GM18508 (cell line): ENCODE measurements around the gene SLC22A5.
"Not testable (repeated sequence)": the region's sequence is repeated elsewhere in the genome, so short reads cannot be mapped to it uniquely, and the experiment has no call there.

Source experiments
- ATAC-seq: cut with Tn5 transposase; IDR thresholded peaks from one replicate; pipeline ENCODE4 v1.9.1; 2021; ENCODE audit warnings: moderate number of reproducible peaks; ENCODE audit not compliant: insufficient read depth, unreplicated experiment

SLC22A5 gene

GRCh38 chr5:132410451-132411303 lies 41.2 kb downstream of the SLC22A5 start:
- peak; percentile 42 for ATAC-seq

DNA sequence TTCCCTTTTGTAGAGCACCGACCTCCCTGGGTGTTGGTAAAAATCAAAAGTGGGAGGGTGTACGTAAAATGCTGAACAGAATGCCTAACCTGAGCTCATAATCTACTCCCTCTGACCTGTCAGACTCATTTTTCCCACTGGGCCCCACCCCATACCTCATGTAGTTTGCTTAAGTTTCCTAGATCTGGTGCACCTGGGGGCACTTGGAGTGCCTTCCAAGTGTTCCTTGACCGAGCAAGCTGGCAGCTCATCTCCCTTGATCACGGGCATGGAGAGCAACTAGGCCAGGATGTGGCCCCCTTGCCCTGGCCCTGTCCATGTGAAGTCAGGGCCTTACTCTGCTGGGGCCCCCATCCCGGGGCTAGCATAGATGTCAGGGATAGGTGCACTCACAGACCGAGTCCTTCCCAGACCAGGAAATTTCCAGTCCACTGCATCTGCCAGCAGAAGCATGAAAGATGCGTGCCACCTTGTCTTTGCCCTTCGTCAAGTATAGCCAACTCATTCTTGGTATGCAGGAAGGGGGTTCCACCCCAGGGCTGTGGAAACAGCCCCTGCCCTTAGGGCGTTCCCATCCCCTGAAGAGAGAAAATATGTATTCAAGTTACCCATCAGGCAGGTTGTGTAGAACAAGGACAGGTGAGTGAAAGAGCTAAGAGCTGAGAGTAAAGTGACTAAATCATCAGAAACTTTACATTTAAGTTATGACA lies 41.9 kb downstream of the SLC22A5 start:
- ATAC-seq: peak; percentile 5

DNA sequence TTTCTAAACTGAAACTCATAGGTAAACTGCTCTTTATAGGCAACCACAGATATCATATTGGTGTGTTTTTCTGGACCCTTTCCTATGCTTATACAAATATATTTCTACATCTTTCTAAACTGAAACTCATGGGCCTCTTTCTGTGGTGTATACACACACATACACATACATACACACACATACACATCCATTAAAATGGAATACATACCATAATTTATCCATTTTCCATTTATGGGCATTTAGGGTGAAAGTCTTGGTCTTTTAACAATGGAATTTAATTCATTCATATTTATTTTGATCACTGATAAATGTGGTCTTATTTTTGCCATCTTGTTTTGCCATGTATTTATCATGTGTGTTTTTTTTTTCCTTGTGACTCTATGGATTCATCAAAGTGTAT lies 44.1 kb downstream of the SLC22A5 start:
- no peak for ATAC-seq

- ATAC-seq: no peak
Observed at GRCh38 chr5:132414634-132415378, 45.3 kb downstream of the SLC22A5 start.

- not testable (repeated sequence) for ATAC-seq
Observed at GRCh38 chr5:132415516-132415915, 46.0 kb downstream of the SLC22A5 start.

GRCh38 chr5:132416306-132417009 lies 46.9 kb downstream of the SLC22A5 start:
- no peak for ATAC-seq

DNA sequence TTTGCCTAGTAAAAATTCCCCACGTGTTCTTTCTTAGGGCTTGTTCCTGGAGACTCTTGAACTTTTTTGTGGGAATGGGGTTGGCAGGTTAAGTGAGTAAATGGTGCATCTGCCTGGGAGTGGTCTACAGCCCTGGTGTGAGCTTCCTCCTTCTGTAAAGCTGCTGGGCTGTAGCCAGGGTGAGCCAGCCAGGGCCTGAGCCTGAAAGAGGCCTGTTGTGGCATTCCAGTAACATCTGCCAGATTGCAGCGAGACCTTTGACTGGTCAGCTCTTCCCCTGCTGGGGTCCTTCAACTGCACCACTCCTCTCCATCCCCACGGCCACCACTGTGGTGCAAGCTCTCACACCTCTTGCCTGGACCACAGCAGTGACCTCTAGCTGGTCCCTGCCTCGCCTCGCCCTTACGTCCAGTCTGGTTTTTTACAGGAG lies 47.5 kb downstream of the SLC22A5 start:
- ATAC-seq: no peak

- no peak for ATAC-seq
Observed at GRCh38 chr5:132417461-132417860, 48.0 kb downstream of the SLC22A5 start.

DNA sequence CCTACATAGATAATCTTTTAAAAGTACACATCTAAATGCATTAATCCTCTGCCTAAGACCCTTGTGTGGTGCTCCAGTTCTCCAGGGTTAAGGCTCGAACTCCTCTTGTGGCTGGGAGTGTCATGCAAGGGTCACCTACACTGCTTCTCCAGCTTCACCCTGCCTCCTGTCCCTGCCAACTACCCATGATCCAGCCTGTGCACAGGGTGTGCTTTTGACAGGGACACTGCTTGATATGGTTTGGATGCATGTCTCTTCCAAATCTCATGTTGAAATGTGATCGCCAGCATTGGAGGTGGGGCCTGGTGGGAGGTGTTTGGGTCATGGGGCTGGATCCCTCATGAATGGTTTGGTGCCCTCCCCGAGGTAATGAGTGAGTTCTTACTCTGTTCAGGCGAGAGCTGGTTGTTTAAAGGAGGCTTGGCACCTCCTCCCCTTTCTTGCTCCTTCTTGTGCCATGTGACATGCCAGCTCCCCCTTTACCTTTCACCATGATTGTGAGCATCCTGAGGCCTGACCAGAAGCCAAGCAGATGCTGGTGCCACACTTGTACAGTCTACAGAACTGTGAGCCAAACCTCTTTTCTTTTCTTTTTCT lies 48.5 kb downstream of the SLC22A5 start:
- no peak for ATAC-seq

DNA sequence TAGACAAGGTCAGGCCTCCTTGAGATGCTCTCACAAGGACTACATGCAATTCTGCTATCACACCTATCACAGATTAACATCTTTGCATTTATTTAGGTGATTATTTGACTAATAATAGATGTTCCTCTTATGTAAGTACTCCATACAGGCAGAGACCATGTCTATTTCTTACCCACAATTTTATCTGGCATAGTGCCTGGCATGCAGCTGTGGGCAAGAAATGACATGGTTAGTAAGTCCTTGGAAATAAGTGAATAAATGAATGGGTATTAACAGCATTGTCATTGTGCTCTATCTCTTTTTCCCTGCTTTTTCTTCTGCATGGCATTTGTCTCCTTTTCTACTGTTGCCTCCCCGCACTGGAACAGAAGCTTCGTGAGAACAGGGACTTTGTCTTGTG lies 49.4 kb downstream of the SLC22A5 start:
- no peak for ATAC-seq

DNA sequence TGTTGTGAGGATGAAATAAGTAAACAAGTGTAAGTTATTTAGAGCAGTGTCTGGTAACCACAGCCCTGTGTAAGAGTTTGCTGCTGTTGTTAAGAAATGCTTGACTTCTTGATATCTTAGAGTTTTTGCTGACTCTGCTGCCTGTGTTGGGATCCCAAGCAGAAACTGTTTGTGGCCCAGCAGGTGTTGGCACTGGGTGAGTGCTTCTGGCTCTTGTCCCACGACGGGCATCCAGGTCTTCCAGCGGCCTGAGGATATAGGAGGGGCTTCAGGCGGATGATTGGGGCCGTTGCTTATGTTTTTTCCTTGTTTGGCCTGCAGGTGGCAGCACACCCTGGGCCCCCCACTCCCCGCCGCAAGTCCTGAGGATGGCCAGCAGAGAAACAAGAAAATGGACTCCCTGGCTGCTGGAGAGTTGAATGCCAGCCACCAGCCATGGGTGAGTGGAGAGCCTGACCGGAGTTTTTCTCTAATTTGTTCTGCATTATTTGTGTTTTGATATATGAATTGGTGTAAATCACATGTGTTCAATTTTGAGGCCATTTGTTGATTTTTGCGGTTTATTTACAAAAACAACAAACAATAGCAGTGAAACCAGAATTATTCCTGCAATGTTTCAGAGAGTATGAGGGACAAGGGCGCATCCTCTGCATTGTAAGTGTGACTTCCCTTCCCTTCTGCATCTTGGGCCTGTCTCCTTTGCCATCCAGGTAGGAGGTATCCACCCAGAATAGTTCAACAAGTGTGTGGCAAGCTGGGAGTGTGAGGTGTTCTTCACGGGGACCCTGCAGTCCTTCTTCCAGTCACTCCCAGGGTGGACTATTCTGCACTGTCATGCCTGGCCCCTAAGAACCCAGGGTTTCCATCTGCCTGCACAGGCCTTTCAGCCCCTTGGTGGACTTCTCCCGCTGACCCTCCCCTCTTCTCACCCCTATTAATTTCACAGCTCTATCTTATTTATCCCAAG lies 50.3 kb downstream of the SLC22A5 start:
- ATAC-seq: no peak

DNA sequence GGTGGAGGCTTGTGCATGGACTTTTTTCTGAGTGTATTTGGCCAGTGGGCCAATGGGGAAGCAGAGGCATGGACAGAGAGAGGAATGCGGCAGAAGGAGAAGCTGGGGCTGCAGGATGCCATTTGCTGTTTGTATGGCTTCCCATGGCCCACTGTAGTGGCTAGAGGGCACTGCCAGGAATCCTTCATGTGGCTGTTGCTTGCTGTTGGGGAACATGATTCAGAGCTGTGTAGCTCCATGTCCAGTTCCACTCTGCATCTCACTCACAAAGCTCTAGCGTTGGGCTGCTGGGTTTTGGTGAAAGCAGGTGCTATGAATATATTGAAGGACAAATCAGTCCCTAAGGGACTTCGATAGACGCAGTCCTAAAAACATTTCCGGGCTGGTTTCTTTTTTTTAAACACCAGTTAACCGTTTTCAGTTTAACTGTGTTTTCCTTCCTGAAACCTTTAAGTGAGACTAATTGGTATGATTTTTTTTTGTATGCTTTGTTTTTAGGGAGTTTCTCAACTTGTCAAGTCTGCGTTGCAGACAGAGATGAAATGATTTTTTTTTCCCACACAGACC lies 51.3 kb downstream of the SLC22A5 start:
- ATAC-seq: peak; percentile 29

- ATAC-seq: no peak
Observed at GRCh38 chr5:132421462-132421861, 52.0 kb downstream of the SLC22A5 start.

DNA sequence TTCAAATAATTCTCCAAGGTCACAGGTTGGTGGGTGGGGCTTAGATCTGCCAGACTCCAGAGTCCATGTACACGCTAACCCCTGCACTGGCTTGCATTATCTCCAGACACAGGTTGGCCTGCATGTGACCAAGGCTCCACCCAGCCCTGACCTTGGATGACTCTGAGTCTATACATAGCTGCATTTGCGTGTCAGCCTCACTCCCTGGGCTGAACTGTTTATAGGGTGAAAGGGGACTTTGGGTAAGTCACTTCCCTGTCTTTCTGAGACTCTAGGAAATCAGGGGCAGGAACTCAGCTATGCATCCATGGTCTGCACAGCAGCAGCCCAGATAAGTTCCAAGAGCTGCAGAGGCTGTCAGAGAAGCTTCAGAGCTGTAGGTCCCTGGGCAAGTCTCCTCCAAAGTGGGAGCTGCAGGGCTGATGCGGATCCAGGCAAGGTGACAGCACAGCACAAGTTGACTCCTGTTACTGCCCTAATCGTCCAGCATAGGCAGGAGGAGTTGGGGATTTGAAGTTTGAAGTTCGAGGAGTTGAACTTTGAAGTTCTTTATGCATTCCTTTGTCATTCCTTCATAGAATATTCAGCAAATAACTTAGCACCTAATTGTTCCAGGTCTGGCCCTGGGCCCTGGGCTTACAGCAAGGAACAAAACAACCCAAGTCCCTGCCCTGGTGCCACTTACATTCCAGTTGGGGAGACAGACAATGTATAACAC lies 53.4 kb downstream of the SLC22A5 start:
- ATAC-seq: no peak

- ATAC-seq: no peak
Observed at GRCh38 chr5:132423438-132423898, 54.0 kb downstream of the SLC22A5 start.

DNA sequence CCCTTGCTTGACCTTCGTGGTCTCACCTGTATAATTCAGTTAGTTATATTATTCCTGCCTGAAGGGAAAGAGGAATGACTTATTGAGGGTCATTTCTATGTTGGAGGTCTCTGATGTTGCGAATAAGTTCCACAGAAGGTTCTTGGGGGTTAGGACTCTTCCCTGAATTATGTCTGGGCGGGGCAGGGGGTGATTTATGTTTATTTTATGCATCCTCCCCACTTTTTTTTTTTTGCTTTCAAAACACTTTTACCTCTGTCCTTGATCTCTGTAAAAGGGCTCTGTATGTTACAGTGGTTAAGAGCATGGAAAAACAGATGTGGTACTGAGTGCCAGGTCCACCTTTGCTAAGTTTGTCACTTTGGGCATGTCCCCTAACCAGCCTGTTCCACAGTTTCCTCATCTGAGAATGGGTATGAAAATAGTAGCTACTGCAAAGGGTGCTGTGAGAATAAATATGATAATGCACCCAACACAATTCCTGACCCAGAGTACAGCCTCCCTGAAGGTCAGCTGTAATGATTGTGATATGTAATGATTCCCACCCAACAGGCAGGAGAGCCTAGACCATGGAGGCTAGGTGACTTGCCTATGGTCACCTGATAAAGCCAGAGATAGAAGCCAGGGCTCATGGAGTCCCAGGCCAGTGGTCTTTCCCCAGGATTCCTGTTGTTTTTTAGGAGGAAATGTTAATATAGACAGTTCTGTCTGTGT lies 54.8 kb downstream of the SLC22A5 start:
- ATAC-seq: no peak
